ENCODE results near the gene RIMBP2. TPM values are rescaled to one million over a fixed set of nuclear protein-coding genes. Genes with fewer than 3 reads are reported as not detected.
"Not testable (repeated sequence)": the region's sequence is repeated elsewhere in the genome, so short reads cannot be mapped to it uniquely, and the experiment has no call there.

RIMBP2 gene
- total RNA-seq, 2 experiments from 2014 or later: not detected

GRCh38 chr12:130589540-130590317 lies 126.4 kb downstream of the RIMBP2 start:
- intact Hi-C loops (cut with DNase I, micrococcal nuclease): no loop called here
- H3K36me3 ChIP-seq (ENCODE audit: insufficient read depth, low read length): no peaks in the 10 kb centered on the region
- Mint-ChIP-seq H3K4me1 (ENCODE audit: low read depth) (no peaks in the 10 kb centered on the region), H3K4me3 (no peak overlapping the region), H3K9me3 (no peaks in the 10 kb centered on the region), H3K36me3 (ENCODE audit: low read depth) (no peaks in the 10 kb centered on the region), H3K27me3 (peaks cover 10% of the 10 kb centered on the region), H3K27ac (no peak overlapping the region)
- no peak for ATAC-seq (ENCODE audit: poor library complexity)
- ChIA-PET POLR2A (no interaction called here), CTCF (no interaction called here)
- H3K27me3 ChIP-seq (ENCODE audit: control insufficient read depth in 1 of 2, insufficient read depth in 2 of 2, low read length in 2 of 2): peaks cover 0 to 2% of the 10 kb centered on the region in 2 experiments
- no peaks in the 10 kb centered on the region for H3K4me1 ChIP-seq (ENCODE audit: insufficient read depth, low read length)
- H3K27ac ChIP-seq (ENCODE audit: low read depth in 1 of 2, low read length in 2 of 2): no peak overlapping the region
- H3K9me3 ChIP-seq (ENCODE audit: control insufficient read depth in 1 of 2, insufficient read depth in 1 of 2, low read length in 2 of 2): peaks cover 0 to 21% of the 10 kb centered on the region in 2 experiments
- TF ChIP-seq CTCF (IDR thresholded peaks at IDR 0.05): no peak
- no peak overlapping the region for H3K4me3 ChIP-seq (ENCODE audit: low read length)
- no peak for DNase-seq

GRCh38 chr12:130588696-130589539 lies 127.2 kb downstream of the RIMBP2 start:
- Histone ChIP-seq H3K9me3 (ENCODE audit: control insufficient read depth in 1 of 2, insufficient read depth in 1 of 2, low read length in 2 of 2) (peaks cover 0 to 25% of the 10 kb centered on the region in 2 experiments), H3K27ac (ENCODE audit: low read depth in 1 of 2, low read length in 2 of 2) (no peak overlapping the region), H3K4me1 (ENCODE audit: insufficient read depth, low read length) (no peaks in the 10 kb centered on the region), H3K4me3 (ENCODE audit: low read length) (no peak overlapping the region), H3K27me3 (ENCODE audit: control insufficient read depth in 1 of 2, insufficient read depth in 2 of 2, low read length in 2 of 2) (peaks cover 0 to 2% of the 10 kb centered on the region in 2 experiments), H3K36me3 (ENCODE audit: insufficient read depth, low read length) (no peaks in the 10 kb centered on the region)
- Mint-ChIP-seq H3K9me3 (no peaks in the 10 kb centered on the region), H3K4me3 (no peak overlapping the region), H3K27ac (no peak overlapping the region), H3K4me1 (ENCODE audit: low read depth) (no peaks in the 10 kb centered on the region), H3K36me3 (ENCODE audit: low read depth) (no peaks in the 10 kb centered on the region), H3K27me3 (peaks cover 8% of the 10 kb centered on the region)
- intact Hi-C loops (cut with DNase I, micrococcal nuclease): no loop called here
- no peak for DNase-seq
- POLR2A ChIA-PET: no interaction called here
- no peak for TF ChIP-seq CTCF (IDR thresholded peaks at IDR 0.05)
- CTCF ChIA-PET: no interaction called here
- no peak for ATAC-seq (ENCODE audit: poor library complexity)

GRCh38 chr12:130587966-130588365 lies 128.1 kb downstream of the RIMBP2 start:
- Mint-ChIP-seq H3K4me3 (no peak overlapping the region), H3K36me3 (ENCODE audit: low read depth) (no peaks in the 10 kb centered on the region), H3K27me3 (peaks cover 3% of the 10 kb centered on the region), H3K9me3 (no peaks in the 10 kb centered on the region), H3K27ac (no peak overlapping the region), H3K4me1 (ENCODE audit: low read depth) (no peaks in the 10 kb centered on the region)
- no peak overlapping the region for H3K4me3 ChIP-seq (ENCODE audit: low read length)
- no peak overlapping the region for H3K27ac ChIP-seq (ENCODE audit: low read depth in 1 of 2, low read length in 2 of 2)
- no peaks in the 10 kb centered on the region for H3K4me1 ChIP-seq (ENCODE audit: insufficient read depth, low read length)
- no peak for ATAC-seq (ENCODE audit: poor library complexity)
- no peak for DNase-seq
- H3K36me3 ChIP-seq (ENCODE audit: insufficient read depth, low read length): no peaks in the 10 kb centered on the region
- ChIA-PET CTCF (no interaction called here), POLR2A (no interaction called here)
- peaks cover 0 to 2% of the 10 kb centered on the region in 2 experiments for H3K27me3 ChIP-seq (ENCODE audit: control insufficient read depth in 1 of 2, insufficient read depth in 2 of 2, low read length in 2 of 2)
- no peak for TF ChIP-seq CTCF (IDR thresholded peaks at IDR 0.05)
- intact Hi-C loops (cut with DNase I, micrococcal nuclease): no loop called here
- H3K9me3 ChIP-seq (ENCODE audit: control insufficient read depth in 1 of 2, insufficient read depth in 1 of 2, low read length in 2 of 2): peaks cover 0 to 29% of the 10 kb centered on the region in 2 experiments

GRCh38 chr12:130584475-130584874 lies 131.6 kb downstream of the RIMBP2 start:
- H3K9me3 ChIP-seq (ENCODE audit: control insufficient read depth in 1 of 2, insufficient read depth in 1 of 2, low read length in 2 of 2): peaks cover 0 to 38% of the 10 kb centered on the region in 2 experiments
- H3K4me1 Mint-ChIP-seq (ENCODE audit: low read depth); H3K36me3 ChIP-seq (ENCODE audit: insufficient read depth, low read length); H3K36me3 Mint-ChIP-seq (ENCODE audit: low read depth); H3K4me1 ChIP-seq (ENCODE audit: insufficient read depth, low read length); H3K4me3 ChIP-seq (ENCODE audit: low read length); H3K27me3 ChIP-seq (ENCODE audit: control insufficient read depth in 1 of 2, insufficient read depth in 2 of 2, low read length in 2 of 2); ATAC-seq (ENCODE audit: poor library complexity); CTCF ChIA-PET; H3K27me3 Mint-ChIP-seq; H3K27ac Mint-ChIP-seq; intact Hi-C loops (cut with DNase I, micrococcal nuclease); H3K27ac ChIP-seq (ENCODE audit: low read depth in 1 of 2, low read length in 2 of 2); H3K4me3 Mint-ChIP-seq; H3K9me3 Mint-ChIP-seq; POLR2A ChIA-PET; DNase-seq: not testable (repeated sequence)
